ENCODE measurements around the gene CDH18.

- TF ChIP-seq EZH2 (optimal IDR thresholded peaks at IDR 0.05; ENCODE audit: low read depth, low read length) = no peak
- no peak for TF ChIP-seq EZH2phosphoT487 (IDR thresholded peaks at IDR 0.05; ENCODE audit: low read length)
These were observed 101.7 kb downstream of the CDH18 start for GRCh38 chr5:19886123-19886917.

All from MM.1S (cell line).